NCI-H1417 (cell line): ENCODE measurements around the gene CDK4.
A peak's percentile ranks its signal among the peaks of the same experiment; 100 is the strongest.
"Not testable (repeated sequence)": the region's sequence is repeated elsewhere in the genome, so short reads cannot be mapped to it uniquely, and the experiment has no call there.

Experiments used
- DNase-seq, 3 experiments: peaks; one replicate each; lab custom pipeline; 2025; lab: John Stamatoyannopoulos, UW

The CDK4 gene

DNA sequence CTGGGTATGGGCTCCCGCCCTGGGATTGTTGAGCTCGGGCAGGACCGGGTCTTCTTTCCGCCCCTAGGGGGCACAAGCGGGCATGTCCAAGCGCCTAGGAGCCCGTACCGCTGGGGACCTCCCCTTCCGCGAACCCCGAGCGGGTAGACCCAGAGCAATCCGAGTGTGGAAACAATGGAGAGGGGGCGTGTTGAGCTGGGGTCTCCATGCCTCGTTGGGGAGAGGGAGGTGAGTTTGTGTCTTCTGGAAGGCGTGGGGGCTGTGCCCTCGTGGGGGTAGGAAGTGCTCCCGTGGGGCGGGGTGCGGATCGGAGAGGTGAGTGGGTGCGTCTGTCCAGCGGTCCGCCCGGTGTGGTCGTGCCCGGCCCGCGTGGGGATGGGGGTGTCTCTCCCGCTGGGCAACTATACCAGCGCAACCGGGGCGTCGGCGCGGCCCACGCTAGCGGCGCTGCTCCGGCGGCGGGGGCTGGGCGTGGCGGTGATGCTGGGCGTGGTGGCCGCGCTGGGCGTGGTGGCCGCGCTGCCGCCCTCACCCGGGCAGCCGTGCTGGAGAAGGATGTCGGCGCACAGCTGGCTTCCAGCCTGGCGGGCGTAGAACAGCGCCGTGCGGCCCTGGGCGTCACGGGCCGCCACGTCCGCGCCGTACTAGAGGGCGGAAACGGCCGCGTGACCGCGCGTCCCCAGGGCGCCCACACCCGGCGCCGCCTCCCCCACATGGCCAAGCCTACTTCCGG, 25.8 kb downstream of the CDK4 start:
- DNase-seq: peak; percentile 83 to 90 (median 86)

DNA sequence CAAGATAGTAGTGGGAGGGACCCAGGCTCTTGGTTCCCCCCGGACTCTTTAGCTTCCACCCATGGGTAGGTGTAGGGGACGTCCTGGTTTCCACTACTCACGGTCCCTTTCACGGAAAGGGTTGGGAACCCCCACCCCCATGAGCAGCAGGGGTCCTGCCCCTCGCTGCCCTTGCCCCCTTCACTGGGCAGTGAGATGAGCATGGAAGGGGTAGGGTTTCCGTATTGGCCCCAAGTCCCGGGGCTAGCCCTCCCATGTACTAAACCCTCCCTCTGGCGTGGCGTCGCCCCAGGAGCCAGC, 26.3 kb downstream of the CDK4 start:
- no peak for DNase-seq

- no peak for DNase-seq
Measured at GRCh38 chr12:57724936-57725740, 27.0 kb downstream of the CDK4 start.

- DNase-seq: no peak
Measured at GRCh38 chr12:57724003-57724935, 27.8 kb downstream of the CDK4 start.

- DNase-seq: no peak
Measured at GRCh38 chr12:57723630-57723962, 28.5 kb downstream of the CDK4 start.

DNA sequence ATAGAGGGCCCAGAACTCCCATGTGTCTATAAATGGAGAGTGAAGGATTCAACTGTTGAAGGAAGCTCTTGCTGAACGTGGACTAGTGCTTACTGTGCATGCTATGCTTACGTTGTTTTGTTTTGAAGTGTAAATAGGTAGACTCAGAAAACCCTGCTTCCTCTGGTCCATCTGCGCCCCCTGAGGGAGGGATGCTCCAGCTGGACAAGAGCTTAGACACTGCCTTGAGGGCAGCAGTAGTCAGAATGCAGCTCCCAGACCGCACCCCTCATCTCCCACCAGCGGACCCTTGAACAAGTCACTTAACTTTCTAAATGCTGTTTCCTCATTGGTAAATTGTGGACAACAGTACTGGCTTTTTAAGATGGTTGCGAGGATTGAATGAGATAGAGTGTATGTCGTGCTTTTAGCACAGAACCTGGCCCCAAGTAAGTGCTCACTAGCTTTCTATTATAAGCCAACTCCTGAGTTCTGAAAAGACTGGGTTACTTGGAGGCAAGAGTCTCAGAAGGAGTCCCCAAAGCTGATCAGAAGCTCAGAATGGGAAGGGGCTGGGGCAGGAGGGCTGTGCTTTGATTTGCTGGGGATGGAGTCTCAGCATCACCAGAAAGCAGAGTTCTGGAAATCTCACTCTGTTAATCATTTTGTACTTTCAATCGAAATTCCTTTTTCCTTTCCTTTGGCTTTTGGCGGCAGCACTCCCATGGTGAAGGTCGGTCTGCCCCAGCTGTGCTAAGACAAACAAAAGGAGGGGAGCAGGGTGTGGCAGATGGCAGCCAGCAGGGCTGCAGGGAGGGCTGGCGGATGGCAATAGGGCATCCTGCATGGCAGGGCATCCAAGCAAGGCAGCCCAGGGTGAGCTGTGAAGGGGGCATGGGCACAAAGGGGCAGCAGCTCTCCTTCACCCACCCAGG, 29.1 kb downstream of the CDK4 start:
- DNase-seq: peak in 2 of 3 experiments; percentile 27 to 33

DNA sequence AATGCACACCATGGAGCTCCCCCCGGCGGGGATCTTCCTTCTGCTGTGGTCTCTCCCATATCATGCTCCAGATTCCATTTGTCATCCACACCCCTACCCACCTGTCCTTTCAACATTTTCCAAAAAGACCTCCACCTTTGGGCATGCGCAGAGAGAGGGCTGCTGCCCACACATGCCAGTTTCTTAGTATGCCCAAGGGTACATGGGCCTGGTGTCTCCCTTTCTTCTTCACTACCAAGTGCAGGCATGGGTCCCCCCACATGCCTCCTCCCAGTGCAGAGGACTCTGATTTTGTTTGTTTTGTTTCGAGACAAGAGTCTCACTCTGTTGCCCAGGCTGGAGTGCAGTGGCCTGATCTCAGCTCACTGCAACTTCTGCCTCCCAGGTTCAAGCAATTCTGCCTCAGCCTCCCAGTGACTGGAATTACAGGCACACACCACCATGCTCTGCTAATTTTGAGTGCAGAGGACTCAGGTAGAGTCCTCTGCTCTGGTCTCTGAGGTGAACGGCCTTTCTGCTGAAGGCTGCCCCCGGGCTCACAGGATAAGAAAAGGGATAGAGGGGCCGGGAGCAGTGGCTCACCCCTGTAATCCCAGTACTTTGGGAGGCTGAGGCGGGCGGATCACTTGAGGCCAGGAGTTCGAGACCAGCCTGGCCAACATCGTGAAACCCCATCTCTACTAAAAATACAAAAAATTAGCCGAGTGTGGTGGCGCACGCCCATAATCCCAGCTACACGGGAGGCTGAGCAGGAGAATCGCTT, 30.1 kb downstream of the CDK4 start:
- not testable (repeated sequence) for DNase-seq

DNA sequence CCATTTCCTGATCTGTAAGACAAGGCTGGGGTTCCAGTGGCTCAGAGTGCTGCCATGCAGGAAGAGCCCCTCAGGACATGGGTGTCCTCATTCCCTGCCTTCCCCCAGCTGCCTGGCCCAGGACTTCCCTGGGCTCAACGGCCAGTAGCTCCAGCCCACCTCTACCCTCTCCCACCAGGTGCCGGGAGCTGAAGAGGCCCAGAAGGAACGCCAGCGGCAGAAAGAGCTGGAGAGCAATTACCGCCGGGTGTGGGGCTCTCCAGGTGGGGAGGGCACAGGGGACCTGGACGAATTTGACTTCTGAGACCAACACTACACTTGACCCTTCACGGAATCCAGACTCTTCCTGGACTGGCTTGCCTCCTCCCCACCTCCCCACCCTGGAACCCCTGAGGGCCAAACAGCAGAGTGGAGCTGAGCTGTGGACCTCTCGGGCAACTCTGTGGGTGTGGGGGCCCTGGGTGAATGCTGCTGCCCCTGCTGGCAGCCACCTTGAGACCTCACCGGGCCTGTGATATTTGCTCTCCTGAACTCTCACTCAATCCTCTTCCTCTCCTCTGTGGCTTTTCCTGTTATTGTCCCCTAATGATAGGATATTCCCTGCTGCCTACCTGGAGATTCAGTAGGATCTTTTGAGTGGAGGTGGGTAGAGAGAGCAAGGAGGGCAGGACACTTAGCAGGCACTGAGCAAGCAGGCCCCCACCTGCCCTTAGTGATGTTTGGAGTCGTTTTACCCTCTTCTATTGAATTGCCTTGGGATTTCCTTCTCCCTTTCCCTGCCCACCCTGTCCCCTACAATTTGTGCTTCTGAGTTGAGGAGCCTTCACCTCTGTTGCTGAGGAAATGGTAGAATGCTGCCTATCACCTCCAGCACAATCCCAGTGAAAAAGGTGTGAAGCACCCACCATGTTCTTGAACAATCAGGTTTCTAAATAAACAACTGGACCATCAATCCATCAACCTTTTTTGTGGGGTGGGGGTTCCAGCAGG, 31.2 kb downstream of the CDK4 start:
- no peak for DNase-seq

DNA sequence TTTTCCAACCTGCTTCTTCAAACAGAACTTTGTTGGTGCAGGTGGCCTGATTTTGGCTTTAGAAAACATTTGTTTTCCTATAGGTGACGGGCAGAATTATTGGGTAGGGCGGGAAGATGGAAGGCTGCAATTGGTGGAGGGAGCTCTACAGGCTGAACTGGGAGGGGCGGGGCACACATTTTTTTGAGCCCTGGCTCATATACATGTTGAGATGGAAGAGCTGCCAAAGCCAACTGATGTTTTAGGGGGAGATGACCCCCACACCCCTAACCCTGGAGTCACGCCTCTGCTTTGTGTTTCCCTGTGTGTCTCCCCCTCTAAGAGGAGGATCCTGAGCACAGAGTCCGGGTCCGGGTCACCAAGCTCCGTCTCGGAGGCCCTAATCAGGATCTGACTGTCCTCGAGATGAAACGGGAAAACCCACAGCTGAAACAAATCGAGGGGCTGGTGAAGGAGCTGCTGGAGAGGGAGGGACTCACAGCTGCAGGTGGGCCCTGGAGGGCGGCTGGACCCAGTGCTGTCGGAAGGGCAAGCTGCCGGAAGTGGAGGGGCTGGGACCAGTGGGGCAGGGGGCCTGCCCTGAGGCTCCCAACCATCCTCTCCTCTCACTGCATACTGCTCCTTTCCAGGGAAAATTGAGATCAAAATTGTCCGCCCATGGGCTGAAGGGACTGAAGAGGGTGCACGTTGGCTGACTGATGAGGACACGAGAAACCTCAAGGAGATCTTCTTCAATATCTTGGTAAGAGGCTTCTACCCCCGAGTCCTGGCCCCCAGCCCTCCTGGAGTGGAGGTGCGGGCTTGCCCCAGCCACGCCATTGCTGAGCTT, 32.1 kb downstream of the CDK4 start:
- no peak for DNase-seq

DNA sequence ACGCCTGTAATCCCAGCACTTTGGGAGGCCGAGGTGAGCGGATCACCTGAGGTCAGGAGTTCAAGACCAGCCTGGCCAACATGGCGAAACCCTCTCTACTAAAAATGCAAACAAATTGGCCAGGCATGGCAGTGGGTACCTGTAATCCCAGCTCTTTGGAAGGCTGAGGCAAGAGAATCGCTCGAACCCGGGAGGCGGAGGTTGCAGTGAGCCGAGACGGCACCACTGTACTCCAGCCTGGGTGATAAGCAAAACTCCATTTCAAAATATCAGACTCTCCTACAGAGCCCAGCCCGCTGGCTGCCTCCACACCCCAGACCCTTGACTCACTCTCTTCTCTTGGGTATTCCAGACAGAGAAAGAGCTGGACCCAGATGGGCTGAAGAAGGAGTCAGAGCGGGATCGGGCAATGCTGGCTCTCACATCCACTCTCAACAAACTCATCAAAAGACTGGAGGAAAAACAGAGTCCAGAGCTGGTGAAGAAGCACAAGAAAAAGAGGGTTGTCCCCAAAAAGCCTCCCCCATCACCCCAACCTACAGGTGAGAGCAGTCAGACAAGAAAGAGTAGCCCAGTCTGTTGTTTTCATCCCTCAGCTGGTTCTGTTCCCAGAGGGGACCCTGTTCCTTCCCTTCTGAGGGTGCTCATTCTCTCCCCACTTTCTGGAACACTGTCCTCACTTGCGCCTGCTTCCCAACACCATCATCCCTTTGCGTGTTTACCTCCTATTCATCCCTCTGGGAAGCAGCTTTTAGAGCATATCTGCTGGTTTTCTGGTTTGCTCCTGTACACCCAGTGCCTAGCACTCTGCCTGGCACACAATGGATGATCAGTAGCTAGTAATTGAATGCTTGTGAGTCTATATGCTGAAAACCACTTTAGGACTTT, 33.2 kb downstream of the CDK4 start:
- DNase-seq: no peak

- no peak for DNase-seq
Measured at GRCh38 chr12:57717846-57718640, 34.1 kb downstream of the CDK4 start.

DNA sequence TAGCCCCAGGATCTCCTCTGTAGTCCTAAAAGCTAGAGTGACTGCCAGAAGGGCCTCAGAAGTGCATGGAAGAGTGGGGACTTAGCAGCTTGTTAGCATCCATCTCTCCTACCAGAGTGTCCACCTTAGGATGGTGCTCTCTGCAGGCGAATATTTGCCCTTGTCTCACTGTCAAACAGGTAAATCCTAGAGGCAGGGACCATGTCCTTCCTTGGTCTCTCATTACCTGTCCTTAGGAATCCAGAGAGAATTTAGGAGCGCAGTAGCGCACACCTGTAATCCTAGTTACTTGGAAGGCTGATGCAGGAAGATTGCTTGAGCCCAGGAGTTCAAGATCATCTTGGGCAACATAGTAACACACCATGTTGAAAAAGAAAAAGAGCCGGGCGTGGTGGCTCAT, 35.0 kb downstream of the CDK4 start:
- no peak for DNase-seq

- DNase-seq: no peak
Measured at GRCh38 chr12:57716305-57716704, 35.8 kb downstream of the CDK4 start.

DNA sequence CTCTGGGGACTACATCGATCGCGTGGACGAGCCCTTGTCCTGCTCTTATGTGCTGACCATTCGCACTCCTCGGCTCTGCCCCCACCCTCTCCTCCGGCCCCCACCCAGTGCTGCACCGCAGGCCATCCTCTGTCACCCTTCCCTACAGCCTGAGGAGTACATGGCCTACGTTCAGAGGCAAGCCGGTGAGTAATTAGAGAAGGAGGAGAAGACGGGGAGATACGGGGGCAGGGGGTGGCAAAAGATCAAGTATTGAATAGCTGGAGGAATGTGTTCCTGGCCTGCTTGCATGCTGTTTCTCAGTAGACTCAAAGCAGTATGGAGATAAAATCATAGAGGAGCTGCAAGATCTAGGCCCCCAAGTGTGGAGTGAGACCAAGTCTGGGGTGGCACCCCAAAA, 36.3 kb downstream of the CDK4 start:
- DNase-seq: no peak

DNA sequence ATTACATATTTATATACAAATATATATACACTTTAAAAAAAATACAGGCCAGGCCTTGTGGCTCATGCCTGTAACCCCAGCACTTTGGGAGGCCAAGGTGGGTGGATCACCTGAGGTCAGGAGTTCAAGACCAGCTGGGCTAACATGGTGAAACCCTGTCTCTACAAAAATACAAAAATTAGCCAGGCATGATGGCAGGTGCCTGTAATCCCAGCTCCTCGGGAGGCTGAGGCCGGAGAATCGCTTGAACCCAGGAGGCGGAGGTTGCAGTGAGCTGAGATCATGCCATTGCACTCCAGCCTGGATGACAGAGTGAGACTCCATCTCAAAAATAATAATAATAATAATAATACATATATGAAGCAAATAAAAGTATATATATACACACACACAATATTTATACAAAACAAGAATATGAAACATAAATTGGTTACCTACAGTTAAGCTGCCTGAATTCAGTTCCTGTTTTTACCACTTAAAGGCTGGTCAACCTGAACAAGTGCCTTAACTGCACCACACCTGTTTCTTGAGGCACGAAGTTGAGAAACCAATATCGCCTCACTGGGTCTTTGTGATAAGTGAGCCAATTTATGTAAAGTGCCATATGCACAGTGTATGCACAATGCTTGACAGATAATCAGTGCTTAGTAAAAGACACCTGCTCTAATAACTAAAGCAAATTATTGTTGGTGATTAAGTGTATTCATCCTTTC, 36.9 kb downstream of the CDK4 start:
- DNase-seq: peak in 1 of 3 experiments; percentile 63

DNA sequence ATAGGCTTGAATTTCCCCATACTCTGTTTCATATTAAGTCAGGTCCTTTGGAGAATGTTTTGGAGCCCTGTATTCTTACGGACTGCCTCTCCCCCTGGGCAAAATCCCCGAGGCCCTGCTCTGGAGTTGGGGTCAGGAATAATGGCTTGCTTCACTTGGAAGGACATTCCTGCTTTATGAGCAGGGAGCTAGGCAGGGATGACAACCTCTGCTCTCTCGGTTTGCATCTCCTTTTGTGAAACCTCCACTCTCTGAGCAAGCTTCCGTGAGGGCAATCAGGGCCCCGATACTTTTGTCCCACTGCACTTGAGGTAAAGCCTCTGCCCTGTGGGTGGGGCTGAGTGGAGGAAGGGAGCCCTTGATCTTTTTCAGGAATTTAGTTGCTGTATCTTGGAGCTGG, 38.9 kb downstream of the CDK4 start:
- DNase-seq: no peak
